CD4-positive, alpha-beta T cell treated with Interleukin-2 at 100 ng/mL for 4 hours (primary cell): ENCODE measurements around the gene TRPM5.

Experiments
- DNase-seq: peaks from one replicate; pipeline ENCODE4 v3.0.0-alpha.2; 2020; ENCODE audit warnings: low spot score

The TRPM5 gene

GRCh38 chr11:2420502-2421225 is 23.6 kb downstream of the TRPM5 start:
- DNase-seq, result peak; percentile 61

- DNase-seq, result peak; percentile 64
Measured at GRCh38 chr11:2419638-2420501, 24.4 kb downstream of the TRPM5 start.

GRCh38 chr11:2418693-2419360 is 25.5 kb downstream of the TRPM5 start:
- no peak for DNase-seq

- no peak for DNase-seq
Measured at GRCh38 chr11:2417856-2418692, 26.2 kb downstream of the TRPM5 start.

- DNase-seq, result no peak
Measured at GRCh38 chr11:2416765-2417164, 27.5 kb downstream of the TRPM5 start.

GRCh38 chr11:2415601-2416380 is 28.5 kb downstream of the TRPM5 start:
- no peak for DNase-seq

GRCh38 chr11:2415171-2415570 is 29.1 kb downstream of the TRPM5 start:
- no peak for DNase-seq

GRCh38 chr11:2414616-2415015 is 29.7 kb downstream of the TRPM5 start:
- no peak for DNase-seq

GRCh38 chr11:2413742-2414579 is 30.4 kb downstream of the TRPM5 start:
- no peak for DNase-seq

- DNase-seq, result no peak
Measured at GRCh38 chr11:2412323-2412722, 32.0 kb downstream of the TRPM5 start.

- no peak for DNase-seq
Measured at GRCh38 chr11:2411446-2412305, 32.6 kb downstream of the TRPM5 start.

GRCh38 chr11:2410616-2411015 is 33.7 kb downstream of the TRPM5 start:
- DNase-seq, result no peak

- no peak for DNase-seq
Measured at GRCh38 chr11:2409611-2410468, 34.5 kb downstream of the TRPM5 start.

GRCh38 chr11:2409126-2409525 is 35.2 kb downstream of the TRPM5 start:
- no peak for DNase-seq

- DNase-seq, result no peak
Measured at GRCh38 chr11:2408671-2409070, 35.6 kb downstream of the TRPM5 start.

- no peak for DNase-seq
Measured at GRCh38 chr11:2406878-2407410, 37.4 kb downstream of the TRPM5 start.

- DNase-seq, result no peak
Measured at GRCh38 chr11:2406451-2406850, 37.9 kb downstream of the TRPM5 start.

GRCh38 chr11:2404735-2405196 is 39.5 kb downstream of the TRPM5 start:
- no peak for DNase-seq
